Choroid plexus epithelial cell (primary cell): ENCODE measurements around the gene SAMD8.

ENCODE experiments used
- DNase-seq: peaks from one replicate; pipeline ENCODE4 v3.0.0-alpha.2; 2010; ENCODE audit warnings: low read depth
- H3K4me3 ChIP-seq: 2 replicates; pipeline ENCODE4 v1.5.1; 2011; ENCODE audit warnings: low read depth, mild to moderate bottlenecking, control low read depth, low read length, moderate library complexity
- TF ChIP-seq, protein P1 (sequence below): conservative IDR thresholded peaks from 2 replicates; pipeline ENCODE4 v1.5.1; 2011; ENCODE audit warnings: low read depth, mild to moderate bottlenecking, control low read depth, inconsistent platforms, low read length, moderate library complexity

Gene SAMD8

GRCh38 chr10:75228834-75229233, 117.4 kb downstream of the SAMD8 start:
- TF ChIP-seq, protein P1, sequence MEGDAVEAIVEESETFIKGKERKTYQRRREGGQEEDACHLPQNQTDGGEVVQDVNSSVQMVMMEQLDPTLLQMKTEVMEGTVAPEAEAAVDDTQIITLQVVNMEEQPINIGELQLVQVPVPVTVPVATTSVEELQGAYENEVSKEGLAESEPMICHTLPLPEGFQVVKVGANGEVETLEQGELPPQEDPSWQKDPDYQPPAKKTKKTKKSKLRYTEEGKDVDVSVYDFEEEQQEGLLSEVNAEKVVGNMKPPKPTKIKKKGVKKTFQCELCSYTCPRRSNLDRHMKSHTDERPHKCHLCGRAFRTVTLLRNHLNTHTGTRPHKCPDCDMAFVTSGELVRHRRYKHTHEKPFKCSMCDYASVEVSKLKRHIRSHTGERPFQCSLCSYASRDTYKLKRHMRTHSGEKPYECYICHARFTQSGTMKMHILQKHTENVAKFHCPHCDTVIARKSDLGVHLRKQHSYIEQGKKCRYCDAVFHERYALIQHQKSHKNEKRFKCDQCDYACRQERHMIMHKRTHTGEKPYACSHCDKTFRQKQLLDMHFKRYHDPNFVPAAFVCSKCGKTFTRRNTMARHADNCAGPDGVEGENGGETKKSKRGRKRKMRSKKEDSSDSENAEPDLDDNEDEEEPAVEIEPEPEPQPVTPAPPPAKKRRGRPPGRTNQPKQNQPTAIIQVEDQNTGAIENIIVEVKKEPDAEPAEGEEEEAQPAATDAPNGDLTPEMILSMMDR: no peak
- no peak for DNase-seq
- H3K4me3 ChIP-seq: no peak overlapping the region

GRCh38 chr10:75229971-75230370, 118.5 kb downstream of the SAMD8 start:
- TF ChIP-seq, protein P1: no peak
- H3K4me3 ChIP-seq: no peak overlapping the region

DNA sequence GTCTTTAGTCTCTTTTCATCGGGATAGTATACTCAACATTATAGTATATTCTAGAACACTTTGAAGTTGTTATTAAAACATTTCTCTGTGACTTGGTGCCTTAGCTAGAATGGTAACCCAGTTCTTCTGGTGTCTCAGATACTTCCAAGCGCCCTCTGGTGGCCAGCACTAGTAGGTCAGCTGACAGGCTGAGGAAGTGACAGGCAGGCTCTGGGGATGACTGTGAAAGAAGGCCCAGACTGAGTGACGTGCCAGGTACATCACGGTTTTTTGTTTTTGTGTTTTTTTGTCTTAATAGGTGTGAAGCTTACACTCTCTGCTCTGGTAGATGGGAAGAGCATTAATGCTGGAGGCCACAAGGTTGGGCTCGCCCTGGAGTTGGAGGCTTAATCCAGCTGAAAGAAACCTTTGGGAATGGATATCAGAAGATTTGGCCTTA, 119.2 kb downstream of the SAMD8 start:
- DNase-seq: peak; percentile 92
- TF ChIP-seq, protein P1: peak; percentile 95
- no peak overlapping the region for H3K4me3 ChIP-seq

More at GRCh38 chr10:75229971-75230370, 118.5 kb downstream of the SAMD8 start:
- peak; percentile 71 for DNase-seq
